GM20000 (cell line): Measurements from ENCODE around the gene GABRB1.

Source experiments
- DNase-seq: peaks from one replicate; pipeline ENCODE4 v3.0.0; 2012; ENCODE audit warnings: low spot score
- TF ChIP-seq, protein P1 (sequence below): IDR thresholded peaks from 2 replicates; pipeline ENCODE4 v1.5.1; 2012; ENCODE audit warnings: mild to moderate bottlenecking, control low read depth; ENCODE audit errors: extremely low read depth, missing control alignments

The GABRB1 gene

DNA sequence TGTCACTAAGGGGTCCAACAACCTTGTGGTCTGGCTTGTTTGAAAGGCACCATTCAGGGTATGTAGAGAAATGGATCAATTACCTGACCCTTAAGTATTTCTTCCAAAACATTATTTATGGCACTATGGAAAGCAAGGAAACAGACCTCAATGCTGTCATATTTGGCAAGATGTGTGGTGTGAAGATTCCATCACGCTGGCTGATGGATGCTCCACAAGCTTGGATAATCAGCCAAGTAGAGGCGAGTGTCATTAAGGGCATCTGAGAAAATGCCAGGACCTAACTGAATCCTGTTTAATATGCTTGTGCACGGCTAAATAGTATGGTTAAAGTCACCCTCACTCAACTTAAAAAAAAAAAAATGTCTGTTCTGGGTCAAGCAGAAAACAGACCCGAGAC lies 311.4 kb downstream of the GABRB1 start:
- TF ChIP-seq, protein P1, sequence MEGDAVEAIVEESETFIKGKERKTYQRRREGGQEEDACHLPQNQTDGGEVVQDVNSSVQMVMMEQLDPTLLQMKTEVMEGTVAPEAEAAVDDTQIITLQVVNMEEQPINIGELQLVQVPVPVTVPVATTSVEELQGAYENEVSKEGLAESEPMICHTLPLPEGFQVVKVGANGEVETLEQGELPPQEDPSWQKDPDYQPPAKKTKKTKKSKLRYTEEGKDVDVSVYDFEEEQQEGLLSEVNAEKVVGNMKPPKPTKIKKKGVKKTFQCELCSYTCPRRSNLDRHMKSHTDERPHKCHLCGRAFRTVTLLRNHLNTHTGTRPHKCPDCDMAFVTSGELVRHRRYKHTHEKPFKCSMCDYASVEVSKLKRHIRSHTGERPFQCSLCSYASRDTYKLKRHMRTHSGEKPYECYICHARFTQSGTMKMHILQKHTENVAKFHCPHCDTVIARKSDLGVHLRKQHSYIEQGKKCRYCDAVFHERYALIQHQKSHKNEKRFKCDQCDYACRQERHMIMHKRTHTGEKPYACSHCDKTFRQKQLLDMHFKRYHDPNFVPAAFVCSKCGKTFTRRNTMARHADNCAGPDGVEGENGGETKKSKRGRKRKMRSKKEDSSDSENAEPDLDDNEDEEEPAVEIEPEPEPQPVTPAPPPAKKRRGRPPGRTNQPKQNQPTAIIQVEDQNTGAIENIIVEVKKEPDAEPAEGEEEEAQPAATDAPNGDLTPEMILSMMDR: no peak
- no peak for DNase-seq

DNA sequence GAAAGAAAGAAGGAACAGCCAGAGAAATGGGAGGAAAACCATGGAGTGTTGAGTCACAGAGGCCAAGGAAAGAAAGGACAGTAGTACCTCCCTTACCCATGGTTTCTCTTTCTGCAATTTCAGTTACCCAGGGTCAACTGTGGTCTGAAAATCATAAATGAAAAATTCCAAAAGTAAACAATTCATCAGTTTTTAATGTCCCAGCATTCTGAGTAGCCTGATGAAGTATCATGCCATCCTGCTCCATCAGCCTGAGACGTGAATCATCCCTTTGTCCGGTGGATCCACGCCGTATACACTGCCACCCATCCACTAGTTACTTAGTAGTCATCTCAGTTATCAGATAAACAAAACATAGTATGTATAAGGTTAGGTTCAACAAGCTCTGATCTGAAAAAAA lies 318.0 kb downstream of the GABRB1 start:
- TF ChIP-seq, protein P1: no peak
- DNase-seq: no peak

DNA sequence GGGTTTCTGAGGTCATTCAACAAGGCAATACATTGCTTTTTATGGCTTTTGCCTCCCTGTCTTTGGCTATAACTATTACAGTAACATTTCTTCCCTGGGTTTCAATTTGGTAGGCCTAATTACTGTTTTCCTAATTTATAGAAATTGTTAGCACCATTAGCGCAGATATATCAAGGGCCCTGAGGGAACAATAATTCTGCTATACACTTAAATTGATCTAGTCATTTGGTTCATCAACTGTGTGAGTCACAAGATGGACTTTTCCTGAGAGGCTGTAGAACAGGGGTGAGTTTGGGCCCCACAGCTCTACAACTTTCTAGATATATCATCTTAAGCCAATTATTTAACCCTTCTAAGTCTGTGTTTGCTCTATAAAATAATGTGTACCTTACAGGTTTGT lies 324.2 kb downstream of the GABRB1 start:
- TF ChIP-seq, protein P1: no peak
- DNase-seq: no peak

DNA sequence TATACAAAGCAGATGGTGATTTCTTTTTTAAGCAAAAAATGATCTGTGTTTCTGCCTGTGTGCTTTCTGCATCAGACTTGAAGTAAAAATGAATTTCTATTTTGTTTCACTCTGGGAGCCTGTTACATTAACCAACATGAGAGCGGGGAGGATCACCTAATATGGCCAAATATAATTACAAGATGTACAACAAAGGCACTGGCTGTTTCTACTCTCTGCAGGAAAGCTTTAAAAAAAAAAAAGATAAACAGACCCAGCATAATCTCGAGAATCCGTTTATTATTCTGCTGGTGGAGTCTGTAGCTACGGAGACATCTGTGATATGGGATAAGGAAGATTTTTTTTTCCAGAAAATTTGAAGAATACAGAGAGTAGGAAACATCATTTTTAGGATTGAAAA lies 328.5 kb downstream of the GABRB1 start:
- TF ChIP-seq, protein P1: no peak
- no peak for DNase-seq

DNA sequence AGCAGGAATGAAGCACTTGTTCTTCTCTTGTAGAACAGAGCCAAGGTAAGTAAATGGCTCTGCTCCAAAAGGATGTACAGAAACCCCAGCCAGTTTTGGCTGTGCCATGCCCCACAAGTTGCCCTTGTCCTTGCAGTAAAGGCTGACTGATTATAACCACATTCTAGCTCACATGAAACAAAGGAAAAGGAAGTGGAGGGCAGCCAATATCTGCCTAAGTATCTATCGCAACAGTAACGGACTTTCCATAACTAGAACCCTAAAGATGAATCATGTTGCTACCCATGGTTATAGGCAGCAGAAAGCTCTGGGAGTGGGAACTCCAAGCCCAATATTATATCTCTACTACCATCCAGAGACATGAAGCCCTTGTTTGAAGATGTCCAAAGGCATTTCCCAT lies 336.4 kb downstream of the GABRB1 start:
- no peak for DNase-seq
- TF ChIP-seq, protein P1: no peak

DNA sequence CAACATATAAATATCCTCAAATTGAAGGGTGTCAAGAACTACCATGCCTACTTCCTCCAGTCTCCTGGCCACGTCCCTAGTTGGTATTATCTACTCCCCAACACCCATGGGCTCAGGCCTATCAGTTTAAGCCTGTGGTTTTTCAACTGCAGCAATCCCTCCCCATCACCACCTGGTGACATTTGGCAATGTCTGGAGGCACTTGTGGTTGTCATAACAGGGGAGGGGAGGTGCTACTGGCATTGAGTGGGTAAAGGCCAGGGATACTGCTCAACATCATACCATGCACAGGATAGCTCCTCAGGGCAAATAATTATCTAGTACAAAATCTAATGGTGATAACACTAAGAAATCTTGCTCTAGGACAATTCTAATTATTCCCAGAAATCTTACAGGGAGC lies 336.8 kb downstream of the GABRB1 start:
- DNase-seq: no peak
- TF ChIP-seq, protein P1: no peak

DNA sequence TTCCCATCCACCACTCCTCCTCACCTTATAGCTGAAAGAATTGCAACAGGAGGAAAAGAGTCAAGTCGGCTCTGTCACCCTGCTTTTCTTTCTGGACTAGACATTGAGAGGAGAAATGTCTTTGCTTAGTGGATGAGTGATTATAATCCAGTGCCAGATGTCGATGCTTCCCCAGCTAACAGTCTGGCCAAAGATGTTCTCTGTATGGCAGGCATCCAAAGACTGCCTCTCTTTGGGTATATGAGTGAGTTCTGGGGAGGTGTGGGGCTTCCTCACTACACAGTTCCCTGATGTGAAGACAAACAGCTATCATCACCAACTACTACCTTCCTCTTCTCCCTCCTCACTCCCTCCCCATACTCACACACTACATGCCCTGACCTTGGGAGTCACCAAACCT lies 341.2 kb downstream of the GABRB1 start:
- TF ChIP-seq, protein P1: no peak
- DNase-seq: no peak

DNA sequence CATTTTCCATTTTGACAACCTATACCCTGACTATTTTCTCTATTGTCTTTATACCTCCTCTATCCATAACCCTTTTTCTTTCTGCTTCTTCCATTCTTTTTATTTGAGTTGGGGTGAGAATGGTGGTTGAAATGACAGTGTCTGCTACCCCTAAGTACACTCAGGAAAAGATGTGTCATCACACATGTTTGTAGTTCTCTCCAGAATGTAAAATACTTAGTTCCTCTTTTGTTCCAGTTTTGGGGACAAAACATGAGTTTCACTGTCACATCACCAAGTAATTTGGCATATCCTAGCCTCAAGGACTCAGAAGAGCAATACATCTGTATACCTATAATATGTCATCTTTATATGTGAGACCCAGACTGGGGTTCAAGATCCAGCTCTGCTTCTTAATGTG lies 341.8 kb downstream of the GABRB1 start:
- TF ChIP-seq, protein P1: no peak
- DNase-seq: peak; percentile 31
